Activated naive CD4-positive, alpha-beta T cell (primary cell): ENCODE results near the gene CCDC28A.
"Not testable (repeated sequence)": the region's sequence is repeated elsewhere in the genome, so short reads cannot be mapped to it uniquely, and the experiment has no call there.

Experiments
- DNase-seq, 4 experiments: peaks; one replicate each; lab custom pipeline; 2025; lab: John Stamatoyannopoulos, UW

Gene CCDC28A

GRCh38 chr6:138773177-138774091, at the start of gene CCDC28A:
Gene CCDC28A (plus strand): TSS chr6:138773769. CDS start chr6:138776121, 2,352 bp downstream.
- peak; percentile 83 to 97 (median 93) for DNase-seq

GRCh38 chr6:138724015-138724414, 49.6 kb upstream of the CCDC28A start:
- no peak for DNase-seq

GRCh38 chr6:138726066-138726756, 47.4 kb upstream of the CCDC28A start:
- no peak for DNase-seq

- no peak for DNase-seq
Observed at GRCh38 chr6:138726757-138727097, 46.8 kb upstream of the CCDC28A start.

- DNase-seq: no peak
Observed at GRCh38 chr6:138727182-138727581, 46.4 kb upstream of the CCDC28A start.

- DNase-seq: no peak
Observed at GRCh38 chr6:138728662-138729061, 44.9 kb upstream of the CCDC28A start.

- DNase-seq: not testable (repeated sequence)
Observed at GRCh38 chr6:138730037-138730436, 43.5 kb upstream of the CCDC28A start.

- no peak for DNase-seq
Observed at GRCh38 chr6:138734585-138734984, 39.0 kb upstream of the CCDC28A start.

- DNase-seq: no peak
Observed at GRCh38 chr6:138736640-138737039, 36.9 kb upstream of the CCDC28A start.

GRCh38 chr6:138752017-138752416, 21.6 kb upstream of the CCDC28A start:
- no peak for DNase-seq

- DNase-seq: no peak
Observed at GRCh38 chr6:138757136-138757535, 16.4 kb upstream of the CCDC28A start.

- DNase-seq: no peak
Observed at GRCh38 chr6:138765896-138766655, 7.5 kb upstream of the CCDC28A start.

- DNase-seq: no peak
Observed at GRCh38 chr6:138769102-138769676, 4.4 kb upstream of the CCDC28A start.

- no peak for DNase-seq
Observed at GRCh38 chr6:138772596-138773176, 883 bp upstream of the CCDC28A start.

GRCh38 chr6:138774370-138774769, 801 bp downstream of the CCDC28A start:
- DNase-seq: no peak

GRCh38 chr6:138776659-138777058, 3.1 kb downstream of the CCDC28A start:
- DNase-seq: no peak

- no peak for DNase-seq
Observed at GRCh38 chr6:138778331-138778730, 4.8 kb downstream of the CCDC28A start.

GRCh38 chr6:138782243-138782642, 8.7 kb downstream of the CCDC28A start:
- no peak for DNase-seq

- DNase-seq: no peak
Observed at GRCh38 chr6:138785079-138785478, 11.5 kb downstream of the CCDC28A start.

GRCh38 chr6:138785980-138786379, 12.4 kb downstream of the CCDC28A start:
- no peak for DNase-seq

- DNase-seq: no peak
Observed at GRCh38 chr6:138787138-138787537, 13.6 kb downstream of the CCDC28A start.
